Neutrophil (primary cell): ENCODE measurements around the gene UBASH3A.

Experiments
- H3K27ac ChIP-seq: fragments of 200-600 bp; sonication (generic); 2 replicates; pipeline ENCODE4 v1.5.1; 2016; ENCODE audit warnings: mild to moderate bottlenecking, moderate library complexity
- H3K27me3 ChIP-seq: fragments of 200-600 bp; sonication (generic); 2 replicates; pipeline ENCODE4 v1.6.0; 2016; ENCODE audit warnings: mild to moderate bottlenecking
- H3K36me3 ChIP-seq: fragments of 200-600 bp; sonication (generic); 2 replicates; pipeline ENCODE4 v1.5.1; 2017
- H3K4me1 ChIP-seq, 2 experiments: fragments of 200-600 bp in 1 of 2; sonication (generic) in 1 of 2; 1 replicate in 1 of 2; 2 replicates in 1 of 2; pipeline versions ENCODE4 v1.5.1 to v1.6.1; 2013 to 2016; ENCODE audit warnings: low read depth in 1 of 2, low read length in 1 of 2, mild to moderate bottlenecking in 1 of 2, moderate library complexity in 1 of 2; ENCODE audit not compliant: control insufficient read depth in 1 of 2, insufficient read depth in 1 of 2
- H3K4me3 ChIP-seq, 2 experiments: fragments of 200-600 bp in 1 of 2; sonication (generic) in 1 of 2; 1 replicate in 1 of 2; 2 replicates in 1 of 2; pipeline ENCODE4 v1.5.1; 2013 to 2016; ENCODE audit warnings: low read depth in 1 of 2, low read length in 1 of 2, mild to moderate bottlenecking in 1 of 2, moderate library complexity in 1 of 2
- H3K9me3 ChIP-seq: fragments of 200-600 bp; sonication (generic); 2 replicates; pipeline ENCODE4 v1.5.1; 2016
- TF ChIP-seq, protein P1 (sequence below): fragments of 200-600 bp; sonication (generic); IDR thresholded peaks from 2 replicates; pipeline ENCODE4 v1.5.1; 2016; ENCODE audit warnings: antibody characterized with exemption

Gene UBASH3A

DNA sequence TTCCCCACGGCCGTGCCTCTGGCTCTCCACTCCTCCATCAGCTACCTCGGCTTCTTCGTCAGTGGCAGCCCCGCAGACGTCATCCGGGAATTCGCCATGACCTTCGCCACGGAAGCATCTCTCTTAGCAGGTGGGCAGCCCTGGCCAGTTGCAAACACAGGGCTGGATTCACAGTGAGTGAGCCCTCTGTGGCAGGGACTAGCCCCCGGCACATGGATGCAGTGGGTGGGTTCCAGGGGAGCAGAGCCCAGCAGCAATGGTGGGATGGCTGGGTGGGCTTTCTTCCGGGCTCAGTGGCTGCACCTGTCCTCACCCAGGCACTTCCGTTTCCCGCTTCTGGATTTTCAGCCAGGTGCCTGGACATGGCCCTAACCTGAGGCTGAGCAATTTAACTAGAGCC, 9.4 kb downstream of the UBASH3A start:
- Histone ChIP-seq H3K36me3 (no peaks in the 10 kb centered on the region), H3K4me3 (no peak overlapping the region), H3K4me1 (no peaks in the 10 kb centered on the region), H3K27me3 (no peaks in the 10 kb centered on the region), H3K27ac (no peak overlapping the region), H3K9me3 (no peaks in the 10 kb centered on the region)
- TF ChIP-seq, protein P1, sequence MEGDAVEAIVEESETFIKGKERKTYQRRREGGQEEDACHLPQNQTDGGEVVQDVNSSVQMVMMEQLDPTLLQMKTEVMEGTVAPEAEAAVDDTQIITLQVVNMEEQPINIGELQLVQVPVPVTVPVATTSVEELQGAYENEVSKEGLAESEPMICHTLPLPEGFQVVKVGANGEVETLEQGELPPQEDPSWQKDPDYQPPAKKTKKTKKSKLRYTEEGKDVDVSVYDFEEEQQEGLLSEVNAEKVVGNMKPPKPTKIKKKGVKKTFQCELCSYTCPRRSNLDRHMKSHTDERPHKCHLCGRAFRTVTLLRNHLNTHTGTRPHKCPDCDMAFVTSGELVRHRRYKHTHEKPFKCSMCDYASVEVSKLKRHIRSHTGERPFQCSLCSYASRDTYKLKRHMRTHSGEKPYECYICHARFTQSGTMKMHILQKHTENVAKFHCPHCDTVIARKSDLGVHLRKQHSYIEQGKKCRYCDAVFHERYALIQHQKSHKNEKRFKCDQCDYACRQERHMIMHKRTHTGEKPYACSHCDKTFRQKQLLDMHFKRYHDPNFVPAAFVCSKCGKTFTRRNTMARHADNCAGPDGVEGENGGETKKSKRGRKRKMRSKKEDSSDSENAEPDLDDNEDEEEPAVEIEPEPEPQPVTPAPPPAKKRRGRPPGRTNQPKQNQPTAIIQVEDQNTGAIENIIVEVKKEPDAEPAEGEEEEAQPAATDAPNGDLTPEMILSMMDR = no peak

DNA sequence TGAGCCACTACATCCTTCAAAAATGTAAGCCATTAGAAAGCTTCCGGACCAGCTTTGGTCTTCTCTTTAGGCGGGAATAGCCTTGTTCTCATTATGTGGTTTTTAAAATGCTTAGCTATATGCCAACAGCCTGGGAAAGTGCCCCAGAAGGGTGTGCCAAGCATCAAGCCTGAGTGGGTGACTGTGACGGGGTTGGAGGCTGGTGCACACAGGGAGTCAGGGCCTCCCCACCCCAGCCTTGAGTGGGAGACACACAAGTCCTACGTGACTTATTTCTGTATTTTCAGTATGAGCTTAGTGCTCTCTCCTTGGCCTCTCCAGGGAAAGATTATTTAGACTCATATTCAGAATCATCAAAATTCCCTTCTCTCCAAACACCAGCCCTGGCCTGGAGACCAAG, 9.8 kb downstream of the UBASH3A start:
- Histone ChIP-seq H3K4me1 (no peaks in the 10 kb centered on the region), H3K27ac (no peak overlapping the region), H3K36me3 (no peaks in the 10 kb centered on the region), H3K4me3 (no peak overlapping the region), H3K9me3 (no peaks in the 10 kb centered on the region), H3K27me3 (no peaks in the 10 kb centered on the region)
- TF ChIP-seq, protein P1 = no peak

DNA sequence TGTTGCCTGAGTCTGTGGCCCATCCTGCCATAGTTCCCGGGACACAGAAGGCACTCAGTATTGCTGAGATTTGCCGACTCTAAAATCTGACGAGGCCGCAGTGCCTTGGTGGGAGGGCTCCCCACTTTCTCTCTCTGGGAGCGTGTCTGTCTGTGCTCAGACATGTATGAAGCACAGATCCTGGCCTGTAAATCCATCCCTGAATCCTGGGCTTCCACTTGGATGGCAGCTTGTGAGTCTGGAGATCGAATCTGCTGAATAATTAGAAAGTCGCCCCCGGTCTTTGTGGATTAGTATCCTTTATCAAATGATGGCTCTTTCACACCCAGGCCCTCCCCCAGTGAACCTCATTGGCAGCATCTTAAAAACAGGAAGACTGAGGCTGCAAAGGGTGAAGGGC, 10.4 kb downstream of the UBASH3A start:
- Histone ChIP-seq H3K9me3 (no peaks in the 10 kb centered on the region), H3K27ac (no peak overlapping the region), H3K36me3 (no peaks in the 10 kb centered on the region), H3K4me1 (no peaks in the 10 kb centered on the region), H3K27me3 (no peaks in the 10 kb centered on the region), H3K4me3 (no peak overlapping the region)
- TF ChIP-seq, protein P1 = no peak

DNA sequence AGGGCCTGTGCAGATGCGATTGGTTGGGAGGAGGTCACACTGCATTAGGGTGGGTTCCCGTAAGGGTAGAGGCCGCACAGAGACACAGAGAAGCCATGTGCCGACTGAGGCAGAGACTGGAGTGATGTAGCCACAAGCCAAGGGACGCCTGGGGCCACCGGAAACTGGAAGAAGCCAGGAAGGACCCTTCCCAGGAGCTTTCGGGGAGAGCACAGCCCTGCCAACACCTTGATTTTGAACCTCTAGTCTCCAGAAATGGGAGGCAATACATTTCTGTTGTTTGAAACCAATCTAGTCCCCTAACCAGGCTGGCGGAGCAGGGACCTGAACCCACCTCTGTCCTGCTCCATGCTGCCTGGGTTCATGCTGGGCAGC, 10.8 kb downstream of the UBASH3A start:
- H3K9me3 ChIP-seq = no peaks in the 10 kb centered on the region
- no peaks in the 10 kb centered on the region for H3K4me1 ChIP-seq
- no peaks in the 10 kb centered on the region for H3K36me3 ChIP-seq
- no peak overlapping the region for H3K4me3 ChIP-seq
- no peak overlapping the region for H3K27ac ChIP-seq
- TF ChIP-seq, protein P1 = no peak
- H3K27me3 ChIP-seq = no peaks in the 10 kb centered on the region

DNA sequence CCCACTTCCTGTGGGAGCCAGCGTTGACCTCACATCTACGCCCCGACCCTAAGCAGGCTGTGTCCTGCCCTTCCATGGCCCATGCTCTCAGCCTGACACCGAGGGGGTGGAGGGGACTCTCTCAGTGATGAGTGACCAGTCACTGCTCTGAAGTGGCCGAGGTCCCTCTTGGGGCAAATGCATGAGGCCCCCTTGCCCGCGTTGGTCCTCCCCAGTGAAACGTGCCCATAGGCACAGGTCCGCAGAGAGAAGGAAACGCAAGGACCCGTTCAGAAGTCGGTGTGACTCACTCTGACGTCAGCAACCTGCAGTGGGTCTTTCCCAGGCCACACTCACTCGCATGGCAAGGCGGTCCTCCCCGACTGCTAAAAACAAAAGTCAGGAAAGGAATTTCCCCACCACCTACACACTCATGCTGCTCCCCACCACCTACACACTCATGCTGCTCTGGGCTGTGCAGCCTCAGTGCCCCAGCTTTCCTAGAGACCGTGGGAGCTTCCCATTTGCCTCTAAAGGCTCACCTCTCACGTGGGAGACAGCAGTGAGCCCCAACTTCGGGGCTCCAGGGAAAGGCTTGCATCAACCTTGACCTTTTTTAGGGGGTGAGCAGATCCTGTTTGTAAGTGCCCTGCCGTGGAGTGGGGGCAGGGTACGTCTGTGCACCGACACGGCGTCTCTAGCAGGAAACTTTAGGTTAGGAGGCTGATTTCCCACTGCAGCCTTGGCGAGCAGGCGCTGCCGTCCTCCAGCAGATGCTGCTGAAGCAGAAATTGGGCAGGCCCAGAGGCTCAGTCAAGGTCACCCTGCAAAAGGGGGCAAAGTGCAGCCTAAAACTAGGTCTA, 11.4 kb downstream of the UBASH3A start:
- no peak overlapping the region for H3K27ac ChIP-seq
- no peaks in the 10 kb centered on the region for H3K4me1 ChIP-seq
- TF ChIP-seq, protein P1 = no peak
- H3K36me3 ChIP-seq = no peaks in the 10 kb centered on the region
- H3K9me3 ChIP-seq = no peaks in the 10 kb centered on the region
- H3K27me3 ChIP-seq = no peaks in the 10 kb centered on the region
- H3K4me3 ChIP-seq = no peak overlapping the region
